HG03469 (cell line): Measurements from ENCODE around the gene IGFBP6.

Experiments
- ATAC-seq: cut with Tn5 transposase; IDR thresholded peaks from one replicate; pipeline ENCODE4 v1.9.1; 2021; ENCODE audit warnings: mild to moderate bottlenecking, moderate library complexity, moderate number of reproducible peaks; ENCODE audit not compliant: unreplicated experiment

IGFBP6 gene

GRCh38 chr12:53097564-53098353 lies at the start of gene IGFBP6:
Gene IGFBP6 (plus strand): TSS chr12:53097667. CDS start chr12:53097718, 51 bp downstream.
- ATAC-seq = no peak

GRCh38 chr12:53048033-53048779 lies 49.3 kb upstream of the IGFBP6 start:
- no peak for ATAC-seq

GRCh38 chr12:53048780-53049401 lies 48.6 kb upstream of the IGFBP6 start:
- no peak for ATAC-seq

GRCh38 chr12:53049571-53050318 lies 47.7 kb upstream of the IGFBP6 start, which contains the start of gene TNS2:
Gene TNS2 (plus strand): TSS chr12:53050065. CDS start chr12:53050186, 121 bp downstream.
- ATAC-seq = no peak

GRCh38 chr12:53050426-53051057 lies 46.9 kb upstream of the IGFBP6 start:
- no peak for ATAC-seq

GRCh38 chr12:53051058-53051880 lies 46.2 kb upstream of the IGFBP6 start:
- ATAC-seq = no peak

- ATAC-seq = no peak
These were observed 45.5 kb upstream of the IGFBP6 start for GRCh38 chr12:53051881-53052412.

- no peak for ATAC-seq
These were observed 44.8 kb upstream of the IGFBP6 start for GRCh38 chr12:53052419-53053217.

- ATAC-seq = no peak
These were observed 44.0 kb upstream of the IGFBP6 start for GRCh38 chr12:53053218-53054111.

- peak; percentile 58 for ATAC-seq
These were observed 43.2 kb upstream of the IGFBP6 start for GRCh38 chr12:53054112-53054878.

GRCh38 chr12:53055471-53056266 lies 41.8 kb upstream of the IGFBP6 start:
- no peak for ATAC-seq

GRCh38 chr12:53056296-53056695 lies 41.2 kb upstream of the IGFBP6 start:
- ATAC-seq = no peak

- ATAC-seq = no peak
These were observed 40.6 kb upstream of the IGFBP6 start for GRCh38 chr12:53056901-53057300.

GRCh38 chr12:53057816-53058500 lies 39.5 kb upstream of the IGFBP6 start:
- ATAC-seq = no peak
